ENCODE data around the gene MPRIP. TPM values are rescaled to one million over a fixed set of nuclear protein-coding genes. Genes with fewer than 3 reads are reported as not detected.

The MPRIP gene
- total and polyA plus RNA-seq, 2 donors (not counting 1 experiment from before 2014, with no cell fraction given), result 130 to 299 TPM

GRCh38 chr17:17043461-17044271 lies 1.4 kb downstream of the MPRIP start:
- Histone ChIP-seq H3K27me3 (replicated peaks in 1 of 4; ENCODE audit: control extremely low read depth in 1 of 4, control insufficient read depth in 3 of 4, insufficient read depth in 4 of 4, low read length in 3 of 4) (no peaks in the 10 kb centered on the region), H3K4me2 (replicated peaks; ENCODE audit: low read depth, low read length, poor library complexity, severe bottlenecking) (peak overlapping the region; percentile 90), H3K4me1 (ENCODE audit: control insufficient read depth in 2 of 2, insufficient read depth in 2 of 2, low read length in 2 of 2) (peaks cover 52 to 63% of the 10 kb centered on the region in 2 donors), H4K20me1 (ENCODE audit: control insufficient read depth, insufficient read depth, low read length, poor library complexity, severe bottlenecking) (peaks cover 28% of the 10 kb centered on the region), H3K79me2 (ENCODE audit: control insufficient read depth, insufficient read depth, low read length) (peaks cover 66% of the 10 kb centered on the region), H3K9me3 (ENCODE audit: control extremely low read depth in 1 of 3, control insufficient read depth in 2 of 3, insufficient read depth in 1 of 3, low read length in 2 of 3) (peaks cover 0 to 4% (median 2%) of the 10 kb centered on the region in 3 donors), H3K27ac (ENCODE audit: low read length in 2 of 2) (peak overlapping the region; percentile 11 to 61), H2AFZ (ENCODE audit: insufficient read depth, low read depth, low read length, poor library complexity, severe bottlenecking) (peak overlapping the region; percentile 64), H3K9ac (ENCODE audit: low read length) (peak overlapping the region; percentile 72), H3K4me3 (ENCODE audit: control extremely low read depth in 1 of 5, extremely low read depth in 1 of 5, insufficient read depth in 1 of 5, low read depth in 2 of 5, low read length in 4 of 5) (peak overlapping the region; percentile 55 to 83 (median 79)), H3K36me3 (replicated peaks in 1 of 2; ENCODE audit: control extremely low read depth in 1 of 2, control insufficient read depth in 1 of 2, extremely low read depth in 1 of 2, insufficient read depth in 2 of 2, low read length in 1 of 2) (no peaks in the 10 kb centered on the region)
- no peaks in the 10 kb centered on the region for H3K27me3 Mint-ChIP-seq
- 37% methylated on average over 8 of the region's 19 CpGs for WGBS (ENCODE audit: insufficient coverage)
- intact Hi-C loops (cut with micrococcal nuclease), result loop anchor here (2.0 to 10.0 kb wide), 6 partner anchors 23 to 991 kb away; partner anchors contain the start of genes ATPAF2, COPS3, GID4 and PLD6
- POLR2A ChIA-PET, result interaction anchor here (0.6 kb wide), 1 partner anchor 50 kb away, joined by 3 read pairs; no protein-coding TSS in a partner anchor
- ATAC-seq (ENCODE audit: low read depth) (no peak), DNase-seq (peak; percentile 27)
- peak overlapping the region; percentile 86 for H3K27ac Mint-ChIP-seq
- H3K9me3 Mint-ChIP-seq (ENCODE audit: insufficient read depth), result peaks cover 2% of the 10 kb centered on the region
- H3K4me1 Mint-ChIP-seq, result peaks cover 62% of the 10 kb centered on the region
- H3K4me3 Mint-ChIP-seq, result peak overlapping the region; percentile 98
- CTCF ChIA-PET, result no interaction called here
- TF ChIP-seq EZH2 (IDR thresholded peaks at IDR 0.05; ENCODE audit: borderline replicate concordance, insufficient read depth, low read depth, low read length, poor library complexity, severe bottlenecking), result no peak
- TF ChIP-seq, protein P1, sequence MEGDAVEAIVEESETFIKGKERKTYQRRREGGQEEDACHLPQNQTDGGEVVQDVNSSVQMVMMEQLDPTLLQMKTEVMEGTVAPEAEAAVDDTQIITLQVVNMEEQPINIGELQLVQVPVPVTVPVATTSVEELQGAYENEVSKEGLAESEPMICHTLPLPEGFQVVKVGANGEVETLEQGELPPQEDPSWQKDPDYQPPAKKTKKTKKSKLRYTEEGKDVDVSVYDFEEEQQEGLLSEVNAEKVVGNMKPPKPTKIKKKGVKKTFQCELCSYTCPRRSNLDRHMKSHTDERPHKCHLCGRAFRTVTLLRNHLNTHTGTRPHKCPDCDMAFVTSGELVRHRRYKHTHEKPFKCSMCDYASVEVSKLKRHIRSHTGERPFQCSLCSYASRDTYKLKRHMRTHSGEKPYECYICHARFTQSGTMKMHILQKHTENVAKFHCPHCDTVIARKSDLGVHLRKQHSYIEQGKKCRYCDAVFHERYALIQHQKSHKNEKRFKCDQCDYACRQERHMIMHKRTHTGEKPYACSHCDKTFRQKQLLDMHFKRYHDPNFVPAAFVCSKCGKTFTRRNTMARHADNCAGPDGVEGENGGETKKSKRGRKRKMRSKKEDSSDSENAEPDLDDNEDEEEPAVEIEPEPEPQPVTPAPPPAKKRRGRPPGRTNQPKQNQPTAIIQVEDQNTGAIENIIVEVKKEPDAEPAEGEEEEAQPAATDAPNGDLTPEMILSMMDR (IDR thresholded peaks at IDR 0.05), result no peak
